ENCODE measurements around the gene PRX. TPM values are rescaled to one million over a fixed set of nuclear protein-coding genes. Genes with fewer than 3 reads are reported as not detected.

Gene PRX
- total and polyA plus RNA-seq, 3 experiments from 2014 or later, result 0.29 to 1.6 (median 1.4) TPM

- Mint-ChIP-seq H3K27me3 (peaks cover 0 to 6% of the 10 kb centered on the region in 2 donors), H3K4me3 (peak overlapping the region in 6 of 7 donors; percentile 26 to 96 (median 67)), H3K36me3 (peaks cover 0 to 26% (median 0%) of the 10 kb centered on the region in 3 donors), H3K9me3 (no peaks in the 10 kb centered on the region), H3K27ac (peak overlapping the region in 3 of 8 donors; percentile 21 to 94 (median 60)), H3K4me1 (peaks cover 28 to 37% (median 35%) of the 10 kb centered on the region in 3 donors)
- no peaks in the 10 kb centered on the region for H3K9me3 ChIP-seq (ENCODE audit: low read length)
- CTCF ChIA-PET, result interaction anchor here (1.0 to 4.3 kb wide), 3 partner anchors 15 to 179 kb away, joined by 3 to 46 read pairs (median 5); partner anchors contain the start of genes BLVRB and SPTBN4
- no peak for DNase-seq
- H3K27ac ChIP-seq (ENCODE audit: low read depth, low read length), result no peak overlapping the region
- POLR2A ChIA-PET, result interaction anchor here (0.6 to 1.3 kb wide), 2 partner anchors 20 to 27 kb away, joined by 3 to 4 read pairs; no protein-coding TSS in a partner anchor
- peaks cover 20% of the 10 kb centered on the region for H3K4me1 ChIP-seq (ENCODE audit: insufficient read depth, low read length)
- H3K27me3 ChIP-seq (ENCODE audit: insufficient read depth, low read length, poor library complexity, severe bottlenecking), result no peaks in the 10 kb centered on the region
- H3K36me3 ChIP-seq (ENCODE audit: insufficient read depth, low read length), result no peaks in the 10 kb centered on the region
- no peak overlapping the region for H3K4me3 ChIP-seq (ENCODE audit: low read length)
Observed at GRCh38 chr19:40422748-40423566, 9.8 kb upstream of the PRX start.

GRCh38 chr19:40421993-40422747, 9.0 kb upstream of the PRX start:
- no peaks in the 10 kb centered on the region for H3K36me3 ChIP-seq (ENCODE audit: insufficient read depth, low read length)
- ChIA-PET CTCF (interaction anchor here (1.7 to 4.3 kb wide), 5 partner anchors 9 to 99 kb away, joined by 5 to 46 read pairs (median 6); partner anchors contain the start of genes BLVRB, C19orf47, PLD3 and SPTBN4), POLR2A (interaction anchor here (0.7 kb wide), 2 partner anchors 18 to 35 kb away, joined by 3 to 4 read pairs; no protein-coding TSS in a partner anchor)
- DNase-seq, result no peak
- H3K4me3 Mint-ChIP-seq, result peak overlapping the region; percentile 26 to 96 (median 85)
- peaks cover 20% of the 10 kb centered on the region for H3K4me1 ChIP-seq (ENCODE audit: insufficient read depth, low read length)
- H3K27ac Mint-ChIP-seq, result peak overlapping the region; percentile 32 to 96 (median 84)
- peak overlapping the region; percentile 90 for H3K27ac ChIP-seq (ENCODE audit: low read depth, low read length)
- H3K4me3 ChIP-seq (ENCODE audit: low read length), result peak overlapping the region; percentile 81
- peaks cover 0 to 26% (median 0%) of the 10 kb centered on the region in 3 donors for H3K36me3 Mint-ChIP-seq
- H3K9me3 ChIP-seq (ENCODE audit: low read length), result no peaks in the 10 kb centered on the region
- peaks cover 0 to 6% of the 10 kb centered on the region in 2 donors for H3K27me3 Mint-ChIP-seq
- H3K9me3 Mint-ChIP-seq, result no peaks in the 10 kb centered on the region
- peaks cover 30 to 40% (median 38%) of the 10 kb centered on the region in 3 donors for H3K4me1 Mint-ChIP-seq
- H3K27me3 ChIP-seq (ENCODE audit: insufficient read depth, low read length, poor library complexity, severe bottlenecking), result no peaks in the 10 kb centered on the region

GRCh38 chr19:40420766-40421765, 7.9 kb upstream of the PRX start:
- H3K27me3 Mint-ChIP-seq, result peaks cover 0 to 6% of the 10 kb centered on the region in 2 donors
- Histone ChIP-seq H3K4me1 (ENCODE audit: insufficient read depth, low read length) (peaks cover 20% of the 10 kb centered on the region), H3K4me3 (ENCODE audit: low read length) (peak overlapping the region; percentile 81), H3K27ac (ENCODE audit: low read depth, low read length) (peak overlapping the region; percentile 90), H3K9me3 (ENCODE audit: low read length) (no peaks in the 10 kb centered on the region), H3K36me3 (ENCODE audit: insufficient read depth, low read length) (no peaks in the 10 kb centered on the region), H3K27me3 (ENCODE audit: insufficient read depth, low read length, poor library complexity, severe bottlenecking) (no peaks in the 10 kb centered on the region)
- ChIA-PET POLR2A (interaction anchor here (0.6 to 1.7 kb wide), 11 partner anchors 16 to 1656 kb away, joined by 3 to 15 read pairs (median 4); partner anchors contain the start of genes BLVRB, SERTAD3 and SPTBN4), CTCF (interaction anchor here (0.7 to 4.3 kb wide), 31 partner anchors 9 to 427 kb away, joined by 3 to 46 read pairs (median 5); partner anchors contain the start of genes BLVRB, C19orf47, PLD3 and SERTAD3)
- peak; percentile 61 to 83 (median 73) for DNase-seq
- H3K4me1 Mint-ChIP-seq, result peaks cover 29 to 40% (median 38%) of the 10 kb centered on the region in 3 donors
- H3K36me3 Mint-ChIP-seq, result peaks cover 0 to 26% (median 0%) of the 10 kb centered on the region in 3 donors
- H3K27ac Mint-ChIP-seq, result peak overlapping the region; percentile 89 to 96 (median 94)
- H3K9me3 Mint-ChIP-seq, result no peaks in the 10 kb centered on the region
- H3K4me3 Mint-ChIP-seq, result peak overlapping the region; percentile 83 to 96 (median 87)

- peaks cover 25 to 35% (median 34%) of the 10 kb centered on the region in 3 donors for H3K4me1 Mint-ChIP-seq
- POLR2A ChIA-PET, result interaction anchor here (0.6 to 1.7 kb wide), 9 partner anchors 17 to 1656 kb away, joined by 3 to 11 read pairs (median 4); partner anchors contain the start of genes BLVRB, SERTAD3 and SPTBN4
- H3K4me1 ChIP-seq (ENCODE audit: insufficient read depth, low read length), result peaks cover 20% of the 10 kb centered on the region
Observed at GRCh38 chr19:40420451-40420765, 7.2 kb upstream of the PRX start.

GRCh38 chr19:40419780-40420179, 6.6 kb upstream of the PRX start:
- CTCF ChIA-PET, result interaction anchor here (0.7 to 4.3 kb wide), 22 partner anchors 9 to 428 kb away, joined by 3 to 46 read pairs (median 6); partner anchors contain the start of genes BLVRB, C19orf47, PLD3 and SERTAD3
- Histone ChIP-seq H3K27ac (ENCODE audit: low read depth, low read length) (no peak overlapping the region), H3K4me3 (ENCODE audit: low read length) (no peak overlapping the region), H3K36me3 (ENCODE audit: insufficient read depth, low read length) (no peaks in the 10 kb centered on the region), H3K4me1 (ENCODE audit: insufficient read depth, low read length) (peaks cover 18% of the 10 kb centered on the region), H3K9me3 (ENCODE audit: low read length) (no peaks in the 10 kb centered on the region), H3K27me3 (ENCODE audit: insufficient read depth, low read length, poor library complexity, severe bottlenecking) (no peaks in the 10 kb centered on the region)
- H3K4me1 Mint-ChIP-seq, result peaks cover 23 to 32% (median 31%) of the 10 kb centered on the region in 3 donors
- no peak for DNase-seq
- POLR2A ChIA-PET, result interaction anchor here (0.7 to 1.7 kb wide), 6 partner anchors 16 to 1657 kb away, joined by 3 to 11 read pairs (median 6); partner anchors contain the start of genes BLVRB, SERTAD3 and SPTBN4
- H3K27ac Mint-ChIP-seq, result peak overlapping the region in 4 of 8 donors; percentile 61 to 94 (median 70)
- peaks cover 0 to 3% of the 10 kb centered on the region in 2 donors for H3K27me3 Mint-ChIP-seq
- no peaks in the 10 kb centered on the region for H3K9me3 Mint-ChIP-seq
- peaks cover 0 to 18% (median 0%) of the 10 kb centered on the region in 3 donors for H3K36me3 Mint-ChIP-seq
- peak overlapping the region; percentile 40 to 94 (median 74) for H3K4me3 Mint-ChIP-seq

More at GRCh38 chr19:40420451-40420765, 7.2 kb upstream of the PRX start:
- H3K4me3 Mint-ChIP-seq, result peak overlapping the region; percentile 83 to 96 (median 87)
- Histone ChIP-seq H3K27ac (ENCODE audit: low read depth, low read length) (peak overlapping the region; percentile 90), H3K4me3 (ENCODE audit: low read length) (peak overlapping the region; percentile 81), H3K9me3 (ENCODE audit: low read length) (no peaks in the 10 kb centered on the region), H3K36me3 (ENCODE audit: insufficient read depth, low read length) (no peaks in the 10 kb centered on the region), H3K27me3 (ENCODE audit: insufficient read depth, low read length, poor library complexity, severe bottlenecking) (no peaks in the 10 kb centered on the region)
- DNase-seq, result no peak
- H3K27me3 Mint-ChIP-seq, result peaks cover 0 to 4% of the 10 kb centered on the region in 2 donors
- CTCF ChIA-PET, result interaction anchor here (0.7 to 4.3 kb wide), 31 partner anchors 8 to 427 kb away, joined by 3 to 46 read pairs (median 5); partner anchors contain the start of genes BLVRB, C19orf47, PLD3 and SERTAD3
- H3K9me3 Mint-ChIP-seq, result no peaks in the 10 kb centered on the region
- H3K36me3 Mint-ChIP-seq, result peaks cover 0 to 23% (median 0%) of the 10 kb centered on the region in 3 donors
- H3K27ac Mint-ChIP-seq, result peak overlapping the region; percentile 20 to 94 (median 87)

GRCh38 chr19:40419066-40419612, 6.0 kb upstream of the PRX start:
- Histone ChIP-seq H3K27ac (ENCODE audit: low read depth, low read length) (no peak overlapping the region), H3K9me3 (ENCODE audit: low read length) (no peaks in the 10 kb centered on the region), H3K4me3 (ENCODE audit: low read length) (no peak overlapping the region), H3K27me3 (ENCODE audit: insufficient read depth, low read length, poor library complexity, severe bottlenecking) (no peaks in the 10 kb centered on the region), H3K36me3 (ENCODE audit: insufficient read depth, low read length) (no peaks in the 10 kb centered on the region), H3K4me1 (ENCODE audit: insufficient read depth, low read length) (peaks cover 13% of the 10 kb centered on the region)
- Mint-ChIP-seq H3K27ac (peak overlapping the region in 2 of 8 donors; percentile 61 to 94), H3K27me3 (peaks cover 0 to 1% of the 10 kb centered on the region in 2 donors), H3K36me3 (peaks cover 0 to 14% (median 0%) of the 10 kb centered on the region in 3 donors), H3K9me3 (no peaks in the 10 kb centered on the region), H3K4me3 (peak overlapping the region in 5 of 7 donors; percentile 36 to 94 (median 68)), H3K4me1 (peaks cover 18 to 26% (median 25%) of the 10 kb centered on the region in 3 donors)
- DNase-seq, result no peak
- CTCF ChIA-PET, result interaction anchor here (1.5 kb wide), 1 partner anchor 33 kb away, joined by 3 read pairs; no protein-coding TSS in a partner anchor
- POLR2A ChIA-PET, result no interaction called here

Data from CD8-positive, alpha-beta memory T cell (primary cell).